Measurements from ENCODE around the gene C4orf33. TPM values are rescaled to one million over a fixed set of nuclear protein-coding genes. Genes with fewer than 3 reads are reported as not detected.

Gene C4orf33
- total RNA-seq, 4 donors from 2014 or later = 3.7 to 8.5 (median 7.0) TPM

DNA sequence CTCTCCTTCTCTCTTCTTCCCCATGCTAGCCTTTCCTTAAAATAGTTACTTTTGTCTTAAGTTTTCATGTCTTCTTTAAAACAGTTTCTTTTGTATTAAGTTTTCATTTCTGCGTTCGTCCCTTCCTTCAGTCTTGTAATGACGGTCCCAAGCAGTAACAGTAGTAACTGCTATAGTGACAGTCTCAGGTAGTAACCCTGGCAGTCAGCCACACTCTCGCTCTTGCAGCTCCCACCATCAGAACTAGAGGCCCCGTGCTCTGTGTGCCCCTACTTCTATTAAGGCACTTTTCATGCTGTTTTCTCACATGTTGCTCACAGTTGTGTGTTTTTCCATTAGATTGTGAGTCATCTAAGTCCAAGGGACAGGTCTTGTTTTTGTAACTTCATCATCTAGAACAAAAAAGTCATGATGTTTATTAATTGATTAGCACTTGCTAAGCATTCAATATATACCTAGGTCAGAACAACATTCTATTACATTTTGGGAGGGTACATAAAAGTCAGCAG is 49.3 kb downstream of the C4orf33 start:
- intact Hi-C loops (cut with DNase I; ENCODE audit: low total_unique reads) = no loop called here
- TF ChIP-seq POLR2A (IDR thresholded peaks at IDR 0.05) = no peak
- TF ChIP-seq, protein P1, sequence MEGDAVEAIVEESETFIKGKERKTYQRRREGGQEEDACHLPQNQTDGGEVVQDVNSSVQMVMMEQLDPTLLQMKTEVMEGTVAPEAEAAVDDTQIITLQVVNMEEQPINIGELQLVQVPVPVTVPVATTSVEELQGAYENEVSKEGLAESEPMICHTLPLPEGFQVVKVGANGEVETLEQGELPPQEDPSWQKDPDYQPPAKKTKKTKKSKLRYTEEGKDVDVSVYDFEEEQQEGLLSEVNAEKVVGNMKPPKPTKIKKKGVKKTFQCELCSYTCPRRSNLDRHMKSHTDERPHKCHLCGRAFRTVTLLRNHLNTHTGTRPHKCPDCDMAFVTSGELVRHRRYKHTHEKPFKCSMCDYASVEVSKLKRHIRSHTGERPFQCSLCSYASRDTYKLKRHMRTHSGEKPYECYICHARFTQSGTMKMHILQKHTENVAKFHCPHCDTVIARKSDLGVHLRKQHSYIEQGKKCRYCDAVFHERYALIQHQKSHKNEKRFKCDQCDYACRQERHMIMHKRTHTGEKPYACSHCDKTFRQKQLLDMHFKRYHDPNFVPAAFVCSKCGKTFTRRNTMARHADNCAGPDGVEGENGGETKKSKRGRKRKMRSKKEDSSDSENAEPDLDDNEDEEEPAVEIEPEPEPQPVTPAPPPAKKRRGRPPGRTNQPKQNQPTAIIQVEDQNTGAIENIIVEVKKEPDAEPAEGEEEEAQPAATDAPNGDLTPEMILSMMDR (IDR thresholded peaks at IDR 0.05) = no peak
- 79 to 89% methylated on average over 5 of the region's 5 CpGs for WGBS, 2 donors

DNA sequence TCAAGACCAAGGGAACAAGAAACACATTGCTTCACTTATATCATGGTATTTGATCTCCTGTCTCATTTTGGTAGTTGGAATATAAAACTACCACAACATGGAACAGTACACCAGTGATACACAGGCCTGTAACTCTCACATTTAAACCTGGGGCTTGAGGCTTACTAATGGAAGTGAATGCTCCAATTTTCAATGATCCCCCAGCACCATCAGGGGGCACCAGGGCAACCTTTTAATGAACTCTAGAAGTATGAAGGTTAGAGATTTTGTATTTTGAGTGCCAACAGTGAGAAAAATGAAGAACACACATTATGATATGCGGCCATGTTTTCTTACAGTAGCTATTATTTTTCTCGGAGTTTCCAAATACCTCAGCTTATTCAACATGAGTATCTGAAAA is 50.7 kb downstream of the C4orf33 start:
- DNase-seq (ENCODE audit: low spot score in 2 of 2) = no peak
- H3K4me3 ChIP-seq (ENCODE audit: low read depth, poor library complexity, severe bottlenecking) = no peak overlapping the region
- intact Hi-C loops (cut with DNase I; ENCODE audit: low total_unique reads) = no loop called here
- 87 to 94% methylated on average over 2 of the region's 2 CpGs for WGBS, 2 donors
- no peak for TF ChIP-seq POLR2A (IDR thresholded peaks at IDR 0.05)
- TF ChIP-seq, protein P1 (IDR thresholded peaks at IDR 0.05) = no peak

More for the DNA sequence above, 49.3 kb downstream of the C4orf33 start:
- H3K4me3 ChIP-seq (ENCODE audit: low read depth, poor library complexity, severe bottlenecking) = no peak overlapping the region
- DNase-seq (ENCODE audit: low spot score in 2 of 2) = no peak

DNA sequence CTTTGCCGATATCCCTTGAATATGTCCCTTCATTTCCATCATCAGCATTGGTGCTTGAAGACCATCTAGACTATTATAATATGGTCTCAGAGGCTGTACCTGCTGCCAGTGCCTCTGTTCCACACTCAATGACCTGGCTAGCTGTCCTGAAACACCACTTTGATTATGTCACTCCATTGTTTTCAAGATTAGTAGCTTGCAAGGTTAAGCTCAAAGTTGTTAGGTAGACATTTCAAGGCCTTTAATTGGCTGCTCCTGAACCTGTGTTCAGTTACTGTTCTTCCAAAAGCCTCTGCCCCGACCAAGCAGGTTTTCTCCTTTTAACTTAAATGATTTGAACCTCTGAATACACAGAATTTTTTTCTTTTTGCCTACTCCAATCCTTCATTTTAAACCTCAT is 52.9 kb downstream of the C4orf33 start:
- TF ChIP-seq, protein P1 (IDR thresholded peaks at IDR 0.05) = no peak
- no peak for TF ChIP-seq POLR2A (IDR thresholded peaks at IDR 0.05)
- no peak for DNase-seq (ENCODE audit: low spot score in 2 of 2)
- H3K4me3 ChIP-seq (ENCODE audit: low read depth, poor library complexity, severe bottlenecking) = no peak overlapping the region
- intact Hi-C loops (cut with DNase I; ENCODE audit: low total_unique reads) = no loop called here
- 91 to 92% methylated on average over 2 of the region's 2 CpGs for WGBS, 2 donors

DNA sequence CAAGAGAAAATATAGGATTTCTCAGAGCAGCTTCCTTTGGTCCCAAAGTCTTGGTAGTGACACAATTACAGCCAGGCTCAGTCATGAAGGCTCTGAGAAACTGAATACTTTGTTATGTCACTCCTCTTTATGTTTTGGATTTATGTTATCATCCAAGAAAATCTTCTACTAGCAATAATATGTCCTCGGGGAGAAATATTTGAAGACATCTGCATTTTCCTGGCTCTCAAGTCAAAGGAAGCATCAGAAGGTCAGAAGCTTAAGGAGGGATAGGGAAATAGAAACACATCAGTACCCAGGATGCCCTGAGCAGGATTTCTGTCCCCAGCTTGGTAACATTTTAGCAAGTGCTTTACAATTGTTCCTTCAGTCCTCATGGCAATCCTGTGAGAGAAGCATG is 54.0 kb downstream of the C4orf33 start:
- no peak overlapping the region for H3K4me3 ChIP-seq (ENCODE audit: low read depth, poor library complexity, severe bottlenecking)
- TF ChIP-seq, protein P1 (IDR thresholded peaks at IDR 0.05) = no peak
- no peak for TF ChIP-seq POLR2A (IDR thresholded peaks at IDR 0.05)
- 12 to 19% methylated on average over 1 of the region's 1 CpG for WGBS, 2 donors
- intact Hi-C loops (cut with DNase I; ENCODE audit: low total_unique reads) = no loop called here
- DNase-seq (ENCODE audit: low spot score in 2 of 2) = no peak

DNA sequence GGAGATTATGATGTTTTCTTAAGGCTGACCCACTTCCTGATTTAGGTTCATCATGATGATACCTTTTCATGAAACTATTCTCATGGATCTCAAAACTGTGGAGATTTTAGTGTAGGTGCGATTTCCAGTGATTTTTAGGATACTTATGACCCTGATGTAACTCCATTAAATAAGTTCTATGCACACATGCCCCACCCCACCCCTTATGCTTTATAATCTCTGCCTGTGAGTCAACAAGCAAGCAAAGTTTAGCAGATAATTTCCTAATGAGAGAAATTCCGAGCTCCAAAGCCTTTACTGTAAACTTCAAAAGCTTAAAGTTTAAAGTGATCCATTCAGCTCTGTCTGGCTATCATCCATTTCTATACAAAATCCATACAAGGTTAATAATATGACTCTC is 56.4 kb downstream of the C4orf33 start:
- 64 to 73% methylated on average over 2 of the region's 2 CpGs for WGBS, 2 donors
- no peak for TF ChIP-seq POLR2A (IDR thresholded peaks at IDR 0.05)
- DNase-seq (ENCODE audit: low spot score in 2 of 2) = no peak
- H3K4me3 ChIP-seq (ENCODE audit: low read depth, poor library complexity, severe bottlenecking) = no peak overlapping the region
- intact Hi-C loops (cut with DNase I; ENCODE audit: low total_unique reads) = no loop called here

DNA sequence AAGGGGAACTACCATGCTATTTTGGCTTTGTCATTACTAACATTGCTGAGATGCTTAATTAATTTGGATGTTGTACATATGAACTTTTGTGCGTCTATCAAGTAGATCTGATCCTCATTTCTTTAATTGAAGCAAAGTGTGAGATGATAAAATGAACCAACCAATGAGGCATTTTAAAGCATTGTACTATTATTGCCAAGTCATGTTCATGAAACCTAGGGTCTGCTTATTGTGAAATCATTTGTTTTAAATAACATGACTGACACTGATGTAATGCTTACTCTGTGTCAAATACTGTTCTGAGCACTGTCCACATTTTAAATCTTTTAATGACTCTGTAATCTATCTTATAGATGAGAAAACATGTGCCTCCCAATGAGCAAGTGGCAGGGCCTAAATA is 57.7 kb downstream of the C4orf33 start:
- intact Hi-C loops (cut with DNase I; ENCODE audit: low total_unique reads) = no loop called here
- no peak for DNase-seq (ENCODE audit: low spot score in 2 of 2)
- H3K4me3 ChIP-seq (ENCODE audit: low read depth, poor library complexity, severe bottlenecking) = no peak overlapping the region
- TF ChIP-seq, protein P1 (IDR thresholded peaks at IDR 0.05) = no peak
- TF ChIP-seq POLR2A (IDR thresholded peaks at IDR 0.05) = no peak
- WGBS, 2 donors = 49 to 81% methylated on average over 1 of the region's 1 CpG

Data from lower leg skin (tissue), 4 donors.